ENCODE measurements around the gene PDGFA.

The PDGFA gene

DNA sequence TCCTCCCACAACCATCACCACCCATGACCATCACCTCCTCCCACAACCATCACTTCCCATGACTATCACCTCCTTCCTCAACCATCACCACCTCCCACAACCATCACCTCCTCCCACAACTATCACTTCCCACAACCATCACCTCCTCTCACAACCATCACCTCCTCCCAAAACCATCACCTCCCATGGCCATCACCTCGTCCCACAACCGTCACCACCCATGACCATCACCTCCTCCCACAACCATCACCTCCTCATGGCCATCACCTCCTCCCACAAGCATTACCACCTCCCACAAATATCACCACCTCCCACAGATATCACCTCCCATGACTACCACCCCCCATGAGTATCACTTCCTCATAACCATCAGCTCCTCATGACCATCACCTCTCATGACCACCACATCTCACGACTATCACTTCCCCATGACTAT is 52.2 kb downstream of the PDGFA start:
- no peak for TF ChIP-seq CTCF (IDR thresholded peaks at IDR 0.05; ENCODE audit: control extremely low read depth, extremely low read depth, low read depth, missing control alignments)
- POLR2A ChIA-PET = no interaction called here
- CTCF ChIA-PET = no interaction called here
- DNase-seq (ENCODE audit: extremely low spot score) = no peak

GRCh38 chr7:466465-467191 is 53.0 kb downstream of the PDGFA start:
- TF ChIP-seq CTCF (IDR thresholded peaks at IDR 0.05; ENCODE audit: control extremely low read depth, extremely low read depth, low read depth, missing control alignments) = no peak
- ChIA-PET POLR2A (no interaction called here), CTCF (no interaction called here)
- DNase-seq (ENCODE audit: extremely low spot score) = no peak

DNA sequence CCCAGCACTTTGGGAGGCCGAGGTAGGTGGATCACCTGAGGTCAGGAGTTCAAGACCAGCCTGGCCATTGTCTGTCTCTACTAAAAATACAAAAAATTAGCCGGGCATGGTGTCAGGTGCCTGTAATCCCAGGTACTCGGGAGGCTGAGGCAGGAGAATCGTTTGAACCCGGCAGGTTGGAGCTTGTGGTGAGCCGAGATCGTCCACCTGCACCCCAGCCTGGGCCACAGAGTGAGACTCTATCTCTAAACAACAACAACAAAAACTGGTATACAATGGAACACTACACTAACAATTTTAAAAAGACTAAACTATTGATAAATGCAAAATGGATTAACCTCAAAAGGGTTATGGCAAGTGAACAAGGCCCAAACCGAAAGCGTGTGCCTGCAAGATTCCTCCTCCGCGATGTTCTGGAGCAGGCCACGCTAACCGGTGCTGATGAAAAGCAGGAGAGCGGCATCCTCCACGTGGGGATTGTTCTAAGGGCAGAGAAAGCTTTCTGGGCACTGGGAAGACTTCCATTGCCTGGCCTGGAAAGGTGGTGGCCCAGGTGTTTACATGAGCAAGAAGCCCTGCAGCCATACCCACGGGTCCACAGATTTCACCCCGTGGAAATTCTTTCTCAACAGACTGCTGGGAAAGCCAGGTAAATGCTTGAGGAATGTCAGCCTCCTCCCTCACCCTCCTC is 53.8 kb downstream of the PDGFA start:
- no peak for TF ChIP-seq CTCF (IDR thresholded peaks at IDR 0.05; ENCODE audit: control extremely low read depth, extremely low read depth, low read depth, missing control alignments)
- DNase-seq (ENCODE audit: extremely low spot score) = no peak
- ChIA-PET POLR2A (no interaction called here), CTCF (no interaction called here)

- no peak for DNase-seq (ENCODE audit: extremely low spot score)
- TF ChIP-seq CTCF (IDR thresholded peaks at IDR 0.05; ENCODE audit: control extremely low read depth, extremely low read depth, low read depth, missing control alignments) = no peak
- CTCF ChIA-PET = no interaction called here
- POLR2A ChIA-PET = no interaction called here
Measured at GRCh38 chr7:464454-465401, 54.9 kb downstream of the PDGFA start.

DNA sequence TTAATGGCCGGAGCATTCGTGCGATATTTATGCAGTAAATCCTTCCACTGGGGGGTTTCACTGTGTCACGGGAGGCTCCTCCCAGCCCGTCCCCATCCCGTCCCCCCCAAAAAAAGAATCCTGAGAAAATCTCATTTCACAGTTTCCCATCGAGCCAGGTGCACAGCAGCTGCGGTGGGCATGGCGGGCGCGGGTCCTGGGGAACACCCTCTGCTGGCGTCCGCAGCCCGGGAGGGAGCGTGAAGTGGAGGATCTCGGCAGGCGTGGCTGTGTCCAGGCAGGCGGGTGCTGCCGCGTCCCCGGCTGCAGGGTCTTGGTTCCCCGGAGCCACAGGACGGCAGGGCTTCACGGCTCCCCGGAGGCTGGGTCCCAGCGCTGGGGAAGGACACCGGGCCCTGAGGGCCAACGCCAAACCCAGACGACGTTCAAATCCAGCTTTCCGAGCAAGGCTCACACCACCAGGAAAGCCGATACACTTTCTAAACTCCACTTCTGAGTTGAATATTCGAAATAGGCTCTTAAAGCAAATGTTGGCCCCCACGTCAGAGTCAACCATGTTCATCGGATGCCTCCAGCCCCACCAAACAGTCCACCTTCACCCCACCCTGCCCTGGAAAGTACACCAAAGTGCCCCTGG is 55.7 kb downstream of the PDGFA start:
- TF ChIP-seq CTCF (IDR thresholded peaks at IDR 0.05; ENCODE audit: control extremely low read depth, extremely low read depth, low read depth, missing control alignments) = no peak
- POLR2A ChIA-PET = no interaction called here
- CTCF ChIA-PET = no interaction called here
- no peak for DNase-seq (ENCODE audit: extremely low spot score)

DNA sequence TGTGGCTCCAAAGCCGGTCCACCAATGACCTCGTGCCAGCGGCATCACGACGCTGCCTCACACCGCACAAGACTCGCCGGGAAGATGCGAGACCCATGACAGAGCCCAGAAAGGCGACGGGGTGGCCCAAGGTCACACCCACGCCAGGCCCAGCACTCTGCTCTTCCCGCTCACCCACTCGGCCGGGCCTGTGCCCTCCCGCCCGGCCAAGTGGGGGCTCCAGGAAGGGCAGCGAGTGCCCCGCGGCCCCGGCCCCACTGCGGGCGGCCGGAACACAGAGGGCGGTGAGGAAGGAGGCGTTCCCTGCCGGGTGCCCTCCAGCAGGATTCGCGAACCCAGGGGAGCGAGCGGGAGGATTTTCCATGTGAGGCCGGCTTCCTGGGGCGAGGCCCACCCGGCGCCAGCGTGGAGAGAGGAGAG is 56.3 kb downstream of the PDGFA start:
- DNase-seq (ENCODE audit: extremely low spot score) = no peak
- POLR2A ChIA-PET = no interaction called here
- CTCF ChIA-PET = no interaction called here
- no peak for TF ChIP-seq CTCF (IDR thresholded peaks at IDR 0.05; ENCODE audit: control extremely low read depth, extremely low read depth, low read depth, missing control alignments)

Measured in GM10248 (cell line).